ENCODE data around the gene PWWP2B. TPM values are rescaled to one million over a fixed set of nuclear protein-coding genes. Genes with fewer than 3 reads are reported as not detected.
A peak's percentile ranks its signal among the peaks of the same experiment; 100 is the strongest.

PWWP2B gene
- total and polyA plus RNA-seq, 2 experiments from 2014 or later, result 11.8 to 35.7 TPM

GRCh38 chr10:132382231-132382922, 14.6 kb upstream of the PWWP2B start:
- DNase-seq (ENCODE audit: low read depth in 1 of 2, low spot score in 1 of 2), result peak in 1 of 2 donors; percentile 42
- no peaks in the 10 kb centered on the region for H3K4me1 ChIP-seq (ENCODE audit: low read depth)
- H3K27me3 ChIP-seq, result no peaks in the 10 kb centered on the region
- no peaks in the 10 kb centered on the region for H3K9me3 ChIP-seq (ENCODE audit: low read depth)
- H3K36me3 ChIP-seq, result no peaks in the 10 kb centered on the region
- no peak for TF ChIP-seq CTCF (IDR thresholded peaks at IDR 0.05; ENCODE audit: low read depth, low read length)
- no peak overlapping the region for H3K4me3 ChIP-seq
- H3K27ac ChIP-seq, result no peak overlapping the region

- Histone ChIP-seq H3K27ac (no peak overlapping the region), H3K4me1 (ENCODE audit: low read depth) (peaks cover 3% of the 10 kb centered on the region), H3K9me3 (ENCODE audit: low read depth) (no peaks in the 10 kb centered on the region), H3K27me3 (no peaks in the 10 kb centered on the region), H3K36me3 (no peaks in the 10 kb centered on the region), H3K4me3 (no peak overlapping the region)
- no peak for DNase-seq (ENCODE audit: low read depth in 1 of 2, low spot score in 1 of 2)
- TF ChIP-seq CTCF (IDR thresholded peaks at IDR 0.05; ENCODE audit: low read depth, low read length), result no peak
Measured at GRCh38 chr10:132383101-132383500, 13.9 kb upstream of the PWWP2B start.

GRCh38 chr10:132383751-132384196, 13.2 kb upstream of the PWWP2B start:
- Histone ChIP-seq H3K4me3 (no peak overlapping the region), H3K27me3 (no peaks in the 10 kb centered on the region), H3K36me3 (no peaks in the 10 kb centered on the region), H3K9me3 (ENCODE audit: low read depth) (no peaks in the 10 kb centered on the region), H3K27ac (no peak overlapping the region), H3K4me1 (ENCODE audit: low read depth) (peaks cover 3% of the 10 kb centered on the region)
- no peak for TF ChIP-seq CTCF (IDR thresholded peaks at IDR 0.05; ENCODE audit: low read depth, low read length)
- DNase-seq (ENCODE audit: low read depth in 1 of 2, low spot score in 1 of 2), result no peak

- Histone ChIP-seq H3K27ac (no peak overlapping the region), H3K36me3 (no peaks in the 10 kb centered on the region), H3K9me3 (ENCODE audit: low read depth) (no peaks in the 10 kb centered on the region), H3K27me3 (no peaks in the 10 kb centered on the region), H3K4me3 (no peak overlapping the region), H3K4me1 (ENCODE audit: low read depth) (peaks cover 12% of the 10 kb centered on the region)
- DNase-seq (ENCODE audit: low read depth in 1 of 2, low spot score in 1 of 2), result no peak
- no peak for TF ChIP-seq CTCF (IDR thresholded peaks at IDR 0.05; ENCODE audit: low read depth, low read length)
Measured at GRCh38 chr10:132384618-132385388, 12.2 kb upstream of the PWWP2B start.

GRCh38 chr10:132385389-132385667, 11.7 kb upstream of the PWWP2B start:
- Histone ChIP-seq H3K27ac (no peak overlapping the region), H3K4me1 (ENCODE audit: low read depth) (peaks cover 12% of the 10 kb centered on the region), H3K9me3 (ENCODE audit: low read depth) (no peaks in the 10 kb centered on the region), H3K36me3 (no peaks in the 10 kb centered on the region), H3K4me3 (no peak overlapping the region), H3K27me3 (no peaks in the 10 kb centered on the region)
- DNase-seq (ENCODE audit: low read depth in 1 of 2, low spot score in 1 of 2), result no peak
- TF ChIP-seq CTCF (IDR thresholded peaks at IDR 0.05; ENCODE audit: low read depth, low read length), result no peak
